Activated CD8-positive, alpha-beta T cell treated with anti-CD3 and anti-CD28 coated beads, Interleukin-2, amount 10 ng/mL, durations not matched to agents 7 days and 5 days (primary cell): Measurements from ENCODE around the gene PARD6A. TPM values are rescaled to one million over a fixed set of nuclear protein-coding genes. Genes with fewer than 3 reads are reported as not detected.

Experiments
- total RNA-seq, 2 experiments: library from RNA; stranded (reverse); gene quantifications; one replicate each; pipeline ENCODE4 v1.2.3, GENCODE V29; 2021

PARD6A gene
- total RNA-seq, 2 experiments from 2014 or later: 13.2 to 14.7 TPM

Other genes starting within 250 kb of the PARD6A start
- under 1 TPM in 1 of 2 experiments, not detected in 1; 0.26 TPM for gene ZDHHC1, start 244.5 kb upstream of the PARD6A start, total RNA-seq
- not detected for gene HSD11B2, start 229.8 kb upstream of the PARD6A start, total RNA-seq
- gene ATP6V0D1, start 179.8 kb upstream of the PARD6A start, total RNA-seq: 10 to 100 TPM; 52.7 to 58.1 TPM
- not detected for gene AGRP, start 177.4 kb upstream of the PARD6A start, total RNA-seq
- 10 to 100 TPM; 10.6 to 13.7 TPM for gene RIPOR1, start 132.1 kb upstream of the PARD6A start, total RNA-seq
- 10 to 100 TPM; 77.4 to 79.8 TPM for gene CTCF, start 98.4 kb upstream of the PARD6A start, total RNA-seq
- 100 to 1,000 TPM; 192 to 196 TPM for gene CARMIL2, start 15.8 kb upstream of the PARD6A start, total RNA-seq
- 10 to 100 TPM; 51.4 to 51.6 TPM for gene ACD, start 700 bp upstream of the PARD6A start, total RNA-seq
- gene ENKD1, start 5.8 kb downstream of the PARD6A start, total RNA-seq: 1 to 10 TPM; 7.0 TPM
- gene C16orf86, start 5.9 kb downstream of the PARD6A start, total RNA-seq: 1 to 10 TPM; 2.3 to 2.5 TPM
- gene GFOD2, start 58.4 kb downstream of the PARD6A start, total RNA-seq: 10 to 100 TPM; 12.5 to 14.0 TPM
- gene RANBP10, start 145.6 kb downstream of the PARD6A start, total RNA-seq: 10 to 100 TPM; 25.9 to 30.5 TPM
- under 1 TPM; 0.47 to 0.63 TPM for gene TSNAXIP1, start 145.9 kb downstream of the PARD6A start, total RNA-seq
- 10 to 100 TPM; 50.2 to 52.4 TPM for gene THAP11, start 181.4 kb downstream of the PARD6A start, total RNA-seq
- 100 to 1,000 TPM; 125 to 134 TPM for gene NUTF2, start 186.0 kb downstream of the PARD6A start, total RNA-seq
- gene CENPT, start 186.7 kb downstream of the PARD6A start, total RNA-seq: 10 to 100 TPM; 58.9 to 63.6 TPM
- gene EDC4, start 212.1 kb downstream of the PARD6A start, total RNA-seq: 100 to 1,000 TPM; 111 to 113 TPM
- 1 to 10 TPM; 1.2 to 1.4 TPM for gene NRN1L, start 223.9 kb downstream of the PARD6A start, total RNA-seq
- gene PSKH1, start 232.3 kb downstream of the PARD6A start, total RNA-seq: 10 to 100 TPM; 20.0 to 22.8 TPM